ENCODE measurements around the gene TRIM8.

GRCh38 chr10:102682416-102682815 lies 38.1 kb downstream of the TRIM8 start:
- TF ChIP-seq CTCF (IDR thresholded peaks at IDR 0.05) (no peak), POLR2AphosphoS5 (IDR thresholded peaks at IDR 0.05) (no peak), POLR2A (IDR thresholded peaks at IDR 0.05) (no peak)

Data from prostate gland (tissue), 2 donors.